LNCAP (cell line): ENCODE results near the gene CGA.

Source experiments
- CTCF ChIP-seq: fragments of 450-650 bp; IDR thresholded peaks from 2 replicates; pipeline ENCODE4 v1.5.1; 2017; ENCODE audit warnings: mild to moderate bottlenecking

Gene CGA

GRCh38 chr6:87068795-87069194 is 26.1 kb downstream of the CGA start:
- TF ChIP-seq CTCF = no peak

- peak; percentile 44 for TF ChIP-seq CTCF
Measured at GRCh38 chr6:87066449-87067333, 28.2 kb downstream of the CGA start.

- no peak for TF ChIP-seq CTCF
Measured at GRCh38 chr6:87065117-87065516, 29.8 kb downstream of the CGA start.

- no peak for TF ChIP-seq CTCF
Measured at GRCh38 chr6:87059943-87060342, 35.0 kb downstream of the CGA start.

- no peak for TF ChIP-seq CTCF
Measured at GRCh38 chr6:87054143-87054833, 40.6 kb downstream of the CGA start.

- no peak for TF ChIP-seq CTCF
Measured at GRCh38 chr6:87053312-87053711, 41.6 kb downstream of the CGA start.

GRCh38 chr6:87049779-87050178 is 45.1 kb downstream of the CGA start:
- no peak for TF ChIP-seq CTCF
